Stimulated activated CD8-positive, alpha-beta memory T cell treated with anti-CD3 and anti-CD28 coated beads, Interleukin-4, amount 100 ng/mL, for 24 hours (primary cell): Measurements from ENCODE around the gene UBE3A.

Experiments
- DNase-seq: peaks from one replicate; pipeline ENCODE4 v3.0.0-alpha.2; 2020; ENCODE audit warnings: low read depth

The UBE3A gene

GRCh38 chr15:25402342-25402741 is 36.5 kb downstream of the UBE3A start:
- DNase-seq = no peak

GRCh38 chr15:25401501-25401900 is 37.3 kb downstream of the UBE3A start:
- DNase-seq = no peak

- no peak for DNase-seq
Measured at GRCh38 chr15:25397100-25397499, 41.7 kb downstream of the UBE3A start.

- no peak for DNase-seq
Measured at GRCh38 chr15:25394898-25395297, 43.9 kb downstream of the UBE3A start.

- DNase-seq = no peak
Measured at GRCh38 chr15:25392806-25393205, 46.0 kb downstream of the UBE3A start.

GRCh38 chr15:25391971-25392721 is 46.7 kb downstream of the UBE3A start:
- no peak for DNase-seq

- DNase-seq = no peak
Measured at GRCh38 chr15:25385986-25386385, 52.8 kb downstream of the UBE3A start.

GRCh38 chr15:25381579-25381978 is 57.2 kb downstream of the UBE3A start:
- DNase-seq = no peak

- no peak for DNase-seq
Measured at GRCh38 chr15:25378501-25378901, 60.3 kb downstream of the UBE3A start.

- no peak for DNase-seq
Measured at GRCh38 chr15:25375557-25375956, 63.3 kb downstream of the UBE3A start.

GRCh38 chr15:25374143-25374542 is 64.7 kb downstream of the UBE3A start:
- DNase-seq = no peak

GRCh38 chr15:25372298-25372697 is 66.5 kb downstream of the UBE3A start:
- no peak for DNase-seq

- DNase-seq = no peak
Measured at GRCh38 chr15:25368850-25369249, 70.0 kb downstream of the UBE3A start.

- DNase-seq = no peak
Measured at GRCh38 chr15:25366058-25366457, 72.8 kb downstream of the UBE3A start.

GRCh38 chr15:25362545-25362944 is 76.3 kb downstream of the UBE3A start:
- no peak for DNase-seq

- DNase-seq = no peak
Measured at GRCh38 chr15:25347707-25348106, 91.1 kb downstream of the UBE3A start.

GRCh38 chr15:25346371-25346770 is 92.5 kb downstream of the UBE3A start:
- no peak for DNase-seq

GRCh38 chr15:25345943-25346342 is 92.9 kb downstream of the UBE3A start:
- DNase-seq = no peak

- DNase-seq = no peak
Measured at GRCh38 chr15:25342629-25343028, 96.2 kb downstream of the UBE3A start.

- DNase-seq = no peak
Measured at GRCh38 chr15:25339431-25339830, 99.4 kb downstream of the UBE3A start.

GRCh38 chr15:25335279-25335678 is 103.5 kb downstream of the UBE3A start:
- DNase-seq = no peak

- DNase-seq = no peak
Measured at GRCh38 chr15:25333049-25333448, 105.8 kb downstream of the UBE3A start.

- DNase-seq = no peak
Measured at GRCh38 chr15:25332306-25332705, 106.5 kb downstream of the UBE3A start.

- no peak for DNase-seq
Measured at GRCh38 chr15:25331860-25332259, 107.0 kb downstream of the UBE3A start.
